ENCODE results near the gene SEC16A.

SEC16A gene

GRCh38 chr9:136399176-136400037, 83.4 kb downstream of the SEC16A start:
- DNase-seq (ENCODE audit: low spot score): peak; percentile 66

GRCh38 chr9:136398286-136398685, 84.6 kb downstream of the SEC16A start:
- DNase-seq (ENCODE audit: low spot score): no peak

GRCh38 chr9:136397643-136398042, 85.2 kb downstream of the SEC16A start:
- no peak for DNase-seq (ENCODE audit: low spot score)

DNA sequence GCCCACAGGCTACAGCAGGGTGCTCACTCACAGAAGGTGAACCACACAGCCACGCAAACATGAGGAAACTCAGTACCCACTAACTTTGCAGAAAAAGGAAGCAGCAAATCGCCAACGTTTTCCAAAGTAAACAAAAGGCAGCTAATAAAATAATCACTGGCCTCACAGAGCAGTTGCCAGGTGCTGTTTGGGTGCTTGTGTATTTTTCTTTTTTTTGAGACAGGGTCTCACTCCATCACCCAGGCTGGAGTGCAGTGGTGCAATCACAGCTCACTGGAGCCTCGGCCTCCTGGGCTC, 86.7 kb downstream of the SEC16A start:
- no peak for DNase-seq (ENCODE audit: low spot score)

- DNase-seq (ENCODE audit: low spot score): no peak
Observed at GRCh38 chr9:136395345-136396218, 87.3 kb downstream of the SEC16A start.

- no peak for DNase-seq (ENCODE audit: low spot score)
Observed at GRCh38 chr9:136395020-136395340, 87.9 kb downstream of the SEC16A start.

DNA sequence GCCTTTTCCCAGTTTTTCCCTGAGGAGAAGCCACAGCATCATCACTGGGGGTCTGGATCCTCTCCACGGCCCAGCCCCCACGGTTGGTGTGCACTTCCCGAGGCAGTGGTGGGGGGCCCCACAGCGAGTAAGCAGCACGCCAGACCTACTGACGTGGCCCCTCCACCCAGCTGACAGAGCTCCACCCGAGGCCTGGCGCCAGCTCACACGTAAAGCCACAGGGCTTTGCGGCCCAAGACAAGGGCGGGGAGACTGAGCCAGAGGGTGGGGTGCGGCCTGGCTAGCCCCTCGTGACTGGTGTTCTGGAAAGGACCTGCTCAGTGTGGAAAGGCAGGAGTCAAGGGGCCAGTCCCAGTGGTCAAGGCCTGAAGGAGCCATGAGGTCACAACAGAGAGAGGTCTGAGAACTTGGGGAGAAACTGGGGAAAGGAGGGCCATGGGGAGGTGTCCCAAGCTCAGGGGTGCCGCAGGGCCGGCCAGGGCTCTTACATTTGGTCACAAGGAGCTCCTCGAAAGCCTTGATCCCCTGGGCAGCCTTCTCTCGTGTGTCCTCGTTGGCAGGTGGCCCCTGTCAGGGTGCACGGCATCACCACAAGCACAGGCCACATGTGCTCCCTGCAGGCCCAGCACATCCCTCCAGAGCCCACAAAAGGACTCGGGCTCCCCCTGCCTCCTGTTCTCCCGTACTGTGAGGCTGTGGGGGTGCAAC, 88.4 kb downstream of the SEC16A start:
- DNase-seq (ENCODE audit: low spot score): no peak

DNA sequence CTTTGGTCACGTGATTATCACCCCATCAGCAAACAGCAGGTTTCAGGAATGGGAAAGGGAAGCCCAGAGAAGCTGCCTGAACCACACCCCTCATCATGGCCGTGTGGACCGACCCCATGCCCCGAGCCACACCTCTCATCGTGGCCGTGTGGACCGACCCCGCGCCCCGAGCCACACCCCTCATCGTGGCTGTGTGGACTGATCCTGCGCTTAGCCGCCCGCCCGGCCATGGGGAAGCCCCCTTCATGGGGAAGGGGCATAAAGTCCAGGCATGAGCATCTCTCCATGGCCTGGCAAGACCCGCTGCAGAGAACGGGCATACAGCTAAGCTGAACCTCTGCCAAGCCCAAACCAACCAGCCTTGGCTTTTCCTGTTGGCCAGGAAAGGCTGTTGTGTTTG, 89.3 kb downstream of the SEC16A start:
- DNase-seq (ENCODE audit: low spot score): no peak

DNA sequence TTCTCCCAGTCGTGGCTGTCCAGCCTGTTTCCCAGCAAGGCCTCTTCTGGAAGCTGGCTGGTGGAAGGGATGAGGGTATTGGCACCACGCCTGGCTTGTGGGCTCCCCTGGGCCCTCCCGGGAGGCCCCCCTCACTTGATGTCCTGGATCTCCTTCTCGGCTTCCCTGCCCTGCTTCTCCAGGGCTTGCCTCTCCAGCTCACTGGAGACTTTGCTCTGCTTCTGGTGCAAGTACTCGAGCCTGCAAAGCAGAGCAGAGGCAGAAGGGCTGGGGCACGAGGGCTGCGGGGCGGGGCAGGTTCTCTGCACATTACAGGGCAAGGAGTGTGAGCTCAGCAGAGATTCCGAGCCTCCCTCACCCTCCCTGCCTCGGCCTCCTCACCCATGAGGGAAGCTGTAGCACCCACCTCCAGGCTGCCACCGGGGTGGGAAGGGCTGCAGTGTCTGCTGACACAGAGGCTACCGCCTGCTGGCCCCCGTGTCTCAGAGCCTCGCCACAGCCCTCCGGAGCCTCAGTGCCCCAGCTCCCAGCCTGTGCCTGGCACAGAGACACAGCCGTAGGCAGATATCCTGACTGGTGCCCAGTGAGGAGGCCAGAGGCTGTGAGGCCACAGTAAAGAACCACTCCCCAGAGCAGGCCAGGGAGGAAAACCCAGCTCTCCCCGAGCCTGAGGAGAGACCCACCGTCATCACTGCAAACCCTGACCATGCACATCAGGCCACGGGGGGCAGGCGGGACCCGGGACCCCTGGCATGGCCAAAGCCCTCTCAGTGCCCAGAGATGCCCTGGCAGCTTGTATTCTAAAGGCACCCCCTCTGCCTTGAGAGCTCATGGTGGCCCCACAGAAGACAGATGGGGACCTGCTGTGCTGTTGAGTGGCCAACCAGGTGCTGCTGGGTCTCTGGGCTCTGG, 90.0 kb downstream of the SEC16A start:
- no peak for DNase-seq (ENCODE audit: low spot score)

DNA sequence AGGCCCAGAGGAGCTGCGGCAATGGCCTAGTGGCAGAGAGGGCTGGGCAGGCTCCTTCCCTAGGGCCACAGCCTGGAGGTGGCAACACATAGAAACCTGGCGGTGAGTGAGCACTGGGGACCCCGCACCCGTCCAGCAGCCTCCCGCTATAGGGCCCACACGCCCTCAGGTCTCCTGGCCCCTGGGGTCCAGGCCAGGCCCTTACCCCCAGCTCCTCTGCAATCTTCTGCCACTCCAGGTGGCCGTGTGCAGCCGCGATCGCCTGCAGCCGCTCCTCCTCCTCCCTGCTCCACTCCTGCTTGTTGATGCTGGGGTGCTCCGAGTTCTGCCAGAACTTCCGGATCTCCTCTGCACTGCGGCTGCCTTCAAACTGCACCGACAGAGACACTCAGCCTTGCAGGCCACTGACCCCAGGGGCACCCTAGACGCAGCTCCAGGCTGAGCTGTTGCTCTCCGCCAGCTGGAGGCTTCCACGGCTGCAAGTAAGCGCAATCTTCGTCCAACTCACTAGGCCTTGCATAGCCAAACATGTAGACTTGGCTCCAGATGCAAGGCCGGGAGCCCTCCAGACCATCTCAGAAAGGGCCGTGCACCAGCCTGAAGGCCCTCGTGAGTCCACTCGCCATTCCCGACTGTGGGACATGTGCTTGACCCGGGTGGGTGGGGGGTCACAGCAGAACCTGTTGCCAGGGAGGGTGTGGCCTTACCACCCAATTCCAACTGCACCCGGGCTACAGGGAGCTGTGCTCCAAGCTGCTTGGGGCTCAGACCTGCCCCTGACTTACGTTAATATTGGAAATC, 90.9 kb downstream of the SEC16A start:
- DNase-seq (ENCODE audit: low spot score): no peak
